ENCODE data around the gene BICD2. TPM values are rescaled to one million over a fixed set of nuclear protein-coding genes. Genes with fewer than 3 reads are reported as not detected.

The BICD2 gene
- total and polyA plus RNA-seq, 12 donors, result 22.5 to 41.8 (median 33.2) TPM

GRCh38 chr9:92762196-92762595 lies 2.4 kb downstream of the BICD2 start:
- TF ChIP-seq, protein P1, sequence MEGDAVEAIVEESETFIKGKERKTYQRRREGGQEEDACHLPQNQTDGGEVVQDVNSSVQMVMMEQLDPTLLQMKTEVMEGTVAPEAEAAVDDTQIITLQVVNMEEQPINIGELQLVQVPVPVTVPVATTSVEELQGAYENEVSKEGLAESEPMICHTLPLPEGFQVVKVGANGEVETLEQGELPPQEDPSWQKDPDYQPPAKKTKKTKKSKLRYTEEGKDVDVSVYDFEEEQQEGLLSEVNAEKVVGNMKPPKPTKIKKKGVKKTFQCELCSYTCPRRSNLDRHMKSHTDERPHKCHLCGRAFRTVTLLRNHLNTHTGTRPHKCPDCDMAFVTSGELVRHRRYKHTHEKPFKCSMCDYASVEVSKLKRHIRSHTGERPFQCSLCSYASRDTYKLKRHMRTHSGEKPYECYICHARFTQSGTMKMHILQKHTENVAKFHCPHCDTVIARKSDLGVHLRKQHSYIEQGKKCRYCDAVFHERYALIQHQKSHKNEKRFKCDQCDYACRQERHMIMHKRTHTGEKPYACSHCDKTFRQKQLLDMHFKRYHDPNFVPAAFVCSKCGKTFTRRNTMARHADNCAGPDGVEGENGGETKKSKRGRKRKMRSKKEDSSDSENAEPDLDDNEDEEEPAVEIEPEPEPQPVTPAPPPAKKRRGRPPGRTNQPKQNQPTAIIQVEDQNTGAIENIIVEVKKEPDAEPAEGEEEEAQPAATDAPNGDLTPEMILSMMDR (IDR thresholded peaks at IDR 0.05), result no peak
- H3K9me3 ChIP-seq, result no peaks in the 10 kb centered on the region
- no peaks in the 10 kb centered on the region for H3K36me3 ChIP-seq
- no peak overlapping the region for H3K27ac ChIP-seq
- 40 to 45% methylated on average over 4 of the region's 4 CpGs for WGBS, 2 donors
- intact Hi-C loops (cut with DNase I), result loop anchor here in 5 of 10 donors (5.0 kb wide), 2 partner anchors 35 to 45 kb away; no protein-coding TSS in a partner anchor
- ATAC-seq (no peak), DNase-seq (no peak)
- H3K27me3 ChIP-seq, result no peaks in the 10 kb centered on the region
- peak overlapping the region in 4 of 10 donors; percentile 96 to 100 (median 99) for H3K4me3 ChIP-seq
- H3K4me1 ChIP-seq, result peaks cover 17 to 62% (median 57%) of the 10 kb centered on the region in 9 donors

DNA sequence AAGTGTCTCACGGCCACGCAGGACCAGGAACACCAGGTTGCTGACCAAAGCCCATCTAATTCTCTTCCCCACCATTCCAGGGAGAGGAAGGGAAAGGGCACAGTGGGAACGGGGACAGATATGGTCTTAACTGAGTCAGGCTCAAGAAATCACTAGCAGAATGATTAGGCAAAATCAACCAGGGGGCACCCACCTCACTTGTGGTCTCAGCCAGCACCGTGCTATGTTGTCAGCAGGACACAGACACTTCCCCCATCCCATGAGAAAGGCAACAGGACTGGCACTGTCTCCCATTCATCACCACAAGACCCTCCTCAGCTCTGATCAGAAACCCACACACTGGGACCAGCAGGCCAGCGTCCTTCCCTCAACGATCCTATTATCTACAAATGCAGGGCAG lies 2.9 kb downstream of the BICD2 start:
- Histone ChIP-seq H3K27ac (peak overlapping the region in 3 of 10 donors; percentile 19 to 50 (median 45)), H3K4me3 (no peak overlapping the region), H3K36me3 (no peaks in the 10 kb centered on the region), H3K4me1 (peaks cover 17 to 67% (median 56%) of the 10 kb centered on the region in 9 donors), H3K9me3 (no peaks in the 10 kb centered on the region), H3K27me3 (no peaks in the 10 kb centered on the region)
- TF ChIP-seq, protein P1 (IDR thresholded peaks at IDR 0.05), result no peak
- intact Hi-C loops (cut with DNase I), result loop anchor here in 5 of 10 donors (5.0 kb wide), 2 partner anchors 34 to 44 kb away; no protein-coding TSS in a partner anchor
- 69 to 70% methylated on average over 6 of the region's 6 CpGs for WGBS, 2 donors
- ATAC-seq (no peak), DNase-seq (no peak)

- H3K4me3 ChIP-seq, result no peak overlapping the region
- TF ChIP-seq, protein P1 (IDR thresholded peaks at IDR 0.05), result no peak
- WGBS, 2 donors, result 50 to 52% methylated on average over 3 of the region's 3 CpGs
- H3K4me1 ChIP-seq, result peaks cover 17 to 62% (median 47%) of the 10 kb centered on the region in 9 donors
- no peak for ATAC-seq
- peak overlapping the region in 8 of 10 donors; percentile 11 to 50 (median 24) for H3K27ac ChIP-seq
- no peaks in the 10 kb centered on the region for H3K27me3 ChIP-seq
- H3K36me3 ChIP-seq, result no peaks in the 10 kb centered on the region
- no peaks in the 10 kb centered on the region for H3K9me3 ChIP-seq
- no peak for DNase-seq
- intact Hi-C loops (cut with DNase I), result loop anchor here in 5 of 10 donors (5.0 kb wide), 2 partner anchors 33 to 43 kb away; no protein-coding TSS in a partner anchor
These were observed 4.1 kb downstream of the BICD2 start for GRCh38 chr9:92760494-92760893.

- Histone ChIP-seq H3K27ac (peak overlapping the region in 6 of 10 donors; percentile 11 to 45 (median 26)), H3K9me3 (no peaks in the 10 kb centered on the region), H3K27me3 (no peaks in the 10 kb centered on the region), H3K4me1 (peaks cover 17 to 62% (median 47%) of the 10 kb centered on the region in 9 donors), H3K4me3 (no peak overlapping the region), H3K36me3 (no peaks in the 10 kb centered on the region)
- peak in 6 of 8 donors; percentile 23 to 68 (median 54) for ATAC-seq
- DNase-seq, result peak; percentile 78 to 80
- intact Hi-C loops (cut with DNase I), result loop anchor here in 5 of 10 donors (5.0 kb wide), 2 partner anchors 33 to 43 kb away; no protein-coding TSS in a partner anchor
- 48 to 57% methylated on average over 8 of the region's 8 CpGs for WGBS, 2 donors
- TF ChIP-seq, protein P1 (IDR thresholded peaks at IDR 0.05), result no peak
These were observed 4.6 kb downstream of the BICD2 start for GRCh38 chr9:92760070-92760469.

Measured in heart right ventricle (tissue), 16 donors.